ENCODE data around the gene HCN2.
"Not testable (repeated sequence)": the region's sequence is repeated elsewhere in the genome, so short reads cannot be mapped to it uniquely, and the experiment has no call there.

HCN2 gene

DNA sequence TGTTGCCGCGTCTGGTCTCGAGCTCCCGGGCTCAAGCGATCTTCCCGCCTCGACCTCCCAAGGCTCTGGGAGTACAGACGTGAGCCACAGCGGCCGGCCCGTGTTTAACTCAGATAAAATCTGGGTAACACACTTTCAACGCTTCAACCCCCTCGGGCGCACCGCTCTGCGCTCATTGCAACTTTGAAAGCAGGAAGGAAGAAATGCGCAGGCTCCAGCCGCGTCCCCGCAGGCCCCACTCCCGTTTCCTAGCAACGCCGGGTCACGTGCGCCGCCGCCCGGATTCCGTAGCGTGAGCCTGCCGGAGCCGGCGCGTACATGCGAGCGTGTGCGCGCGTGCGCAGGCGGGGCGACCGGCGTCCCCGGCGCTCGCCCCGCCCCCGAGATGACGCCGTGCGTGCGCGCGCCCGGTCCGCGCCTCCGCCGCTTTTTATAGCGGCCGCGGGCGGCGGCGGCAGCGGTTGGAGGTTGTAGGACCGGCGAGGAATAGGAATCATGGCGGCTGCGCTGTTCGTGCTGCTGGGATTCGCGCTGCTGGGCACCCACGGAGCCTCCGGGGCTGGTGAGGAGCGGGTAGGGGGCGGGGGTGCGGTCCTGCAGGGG lies 17.4 kb upstream of the HCN2 start, which contains the start of gene BSG:
Gene BSG, plus strand, starts transcription at position 457 of the 603 bp plus-strand sequence. Its CDS starts 39 bp downstream, at position 496.
- peak; percentile 70 for DNase-seq

DNA sequence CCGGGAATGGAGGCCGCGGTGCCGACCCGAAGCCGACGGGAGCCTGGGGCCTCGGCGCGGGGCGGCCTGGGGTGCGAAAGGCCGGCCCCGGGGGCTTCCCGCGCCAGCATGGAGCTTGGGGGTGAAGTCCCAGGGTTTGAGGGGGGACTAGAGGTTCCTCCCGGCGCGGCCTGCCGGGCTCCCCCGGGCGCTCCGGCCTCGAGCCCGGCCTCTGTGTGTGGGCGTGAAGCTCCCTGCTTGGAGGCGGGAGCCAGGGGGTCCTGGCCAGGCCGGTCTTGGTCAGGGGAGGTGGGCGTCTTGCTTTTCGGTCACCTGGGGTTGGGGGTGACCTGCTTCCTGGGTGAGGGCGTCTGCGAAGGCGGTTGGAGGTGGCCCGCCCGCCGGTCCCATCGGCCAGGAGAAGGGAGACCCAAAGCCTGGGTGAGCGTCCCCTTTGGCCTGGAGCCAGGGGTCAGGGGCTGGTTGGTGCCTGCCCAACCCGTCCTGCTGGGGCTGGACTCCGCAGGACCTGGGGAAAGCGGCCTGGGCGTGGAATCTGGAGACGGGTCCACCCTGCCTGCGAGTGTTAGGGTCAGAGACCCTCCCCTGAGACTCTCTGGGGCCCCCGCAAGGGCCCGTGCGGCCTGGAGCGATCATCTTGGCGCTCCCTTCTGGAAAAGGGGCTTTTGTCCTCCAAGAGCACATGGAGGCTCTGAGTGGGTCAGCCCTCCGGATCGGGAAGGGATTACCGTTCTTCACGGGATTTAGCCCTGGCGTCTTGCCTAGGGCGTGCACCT lies 16.8 kb upstream of the HCN2 start:
- DNase-seq, result no peak

DNA sequence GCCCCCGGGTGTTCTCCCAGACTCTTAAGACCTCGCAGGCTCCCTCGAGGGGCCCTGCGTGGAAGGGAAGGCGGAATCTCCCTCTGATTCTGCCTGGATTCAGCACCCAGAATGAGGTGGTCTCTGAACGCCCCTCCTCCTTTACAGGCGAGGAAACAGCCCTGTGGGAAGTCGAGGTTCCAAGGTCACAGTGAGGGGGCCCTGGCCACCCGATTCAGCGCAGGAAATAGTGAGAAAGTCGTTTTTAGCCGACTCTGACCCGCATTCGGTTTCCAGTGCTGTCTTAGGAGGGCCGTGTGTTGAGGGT lies 16.2 kb upstream of the HCN2 start:
- no peak for DNase-seq

DNA sequence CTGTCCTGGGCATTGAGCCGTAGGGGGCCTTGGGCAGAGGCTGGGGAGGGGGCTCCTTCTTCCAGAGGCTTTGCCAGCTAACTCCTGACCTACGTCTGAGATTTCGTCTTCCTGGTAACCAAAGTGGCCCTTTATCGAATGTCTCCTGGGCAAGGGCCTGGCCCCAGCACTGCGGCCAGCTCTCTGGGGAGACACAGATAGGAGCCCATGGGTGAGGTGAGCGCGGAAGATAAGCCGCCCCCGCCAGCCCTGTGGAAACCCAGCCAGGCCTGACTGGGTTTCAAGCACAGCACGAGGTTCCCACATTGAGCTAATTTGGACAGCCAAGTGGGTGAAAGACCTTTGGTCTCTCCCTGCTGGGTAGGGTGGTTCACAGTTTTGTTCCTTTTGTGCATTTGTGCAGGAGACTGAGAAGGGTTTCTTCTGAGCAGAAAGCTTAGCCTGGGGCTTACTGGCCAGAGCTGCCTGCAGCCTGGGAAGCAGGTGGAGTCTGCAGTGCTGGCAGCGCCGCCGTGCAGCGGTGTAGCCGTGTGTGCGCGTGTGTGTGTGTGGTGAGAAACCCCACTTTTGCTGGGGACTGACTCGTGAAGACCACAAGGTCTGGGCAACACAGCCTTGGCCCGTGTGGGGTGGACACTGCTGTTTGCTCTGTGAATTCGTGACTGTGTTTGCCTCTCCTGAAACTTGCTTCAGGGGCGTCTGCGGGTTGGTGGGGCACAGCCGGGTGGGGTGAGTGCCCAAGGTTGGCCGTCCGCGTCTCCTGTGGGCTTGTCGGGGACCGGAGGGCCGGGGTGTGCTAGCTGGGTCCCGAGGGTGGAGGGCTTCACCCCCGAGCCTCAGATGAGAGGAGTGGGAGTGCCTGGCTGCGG lies 14.8 kb upstream of the HCN2 start:
- DNase-seq, result no peak

DNA sequence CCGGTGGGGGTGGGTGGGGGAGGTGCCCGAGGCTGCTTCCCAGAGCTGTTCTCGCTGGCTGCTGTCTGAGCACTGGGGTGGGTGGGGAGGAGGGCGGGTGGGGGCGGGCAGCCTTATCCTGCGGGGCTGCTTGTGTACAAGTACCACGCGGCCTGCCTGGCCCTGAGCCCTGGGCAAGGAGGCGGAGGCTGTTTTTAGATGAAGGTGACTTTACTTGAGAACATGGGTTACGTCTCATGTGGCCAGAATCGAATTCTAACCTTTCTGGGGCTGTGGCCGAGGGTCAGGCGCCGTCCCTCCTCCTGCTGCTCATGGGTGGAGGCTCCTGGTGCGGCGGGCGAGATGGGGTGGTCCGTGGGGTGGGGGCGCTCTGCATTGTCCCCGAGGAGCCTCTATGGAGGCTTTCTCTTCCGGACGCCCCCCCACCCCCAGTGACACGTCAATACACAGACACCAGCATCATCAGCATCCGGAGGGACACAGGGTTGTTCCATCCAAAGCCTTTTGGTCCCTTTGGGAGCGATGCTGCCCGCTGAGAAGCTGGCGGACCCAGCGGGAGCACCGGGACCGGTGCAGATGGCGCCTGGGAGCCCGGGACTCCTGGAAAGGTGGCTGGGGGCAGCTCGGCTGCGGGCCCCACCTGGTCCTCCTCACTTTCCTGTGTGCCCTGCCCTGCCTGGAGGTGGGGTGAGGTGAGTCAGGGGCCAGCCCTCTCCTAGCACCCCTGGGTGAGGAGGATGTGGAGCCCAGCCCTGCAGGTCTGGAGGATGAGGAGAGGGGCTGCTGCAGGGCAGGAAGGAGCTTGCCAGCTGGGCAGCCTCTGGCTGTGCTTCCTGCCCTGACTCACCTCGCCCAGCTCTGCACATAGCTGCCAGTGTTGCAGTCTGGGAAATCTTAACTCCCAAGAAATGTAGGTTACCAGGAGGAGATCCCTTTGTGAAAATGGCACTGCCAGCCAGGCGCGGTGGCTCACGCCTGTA lies 13.9 kb upstream of the HCN2 start:
- no peak for DNase-seq

DNA sequence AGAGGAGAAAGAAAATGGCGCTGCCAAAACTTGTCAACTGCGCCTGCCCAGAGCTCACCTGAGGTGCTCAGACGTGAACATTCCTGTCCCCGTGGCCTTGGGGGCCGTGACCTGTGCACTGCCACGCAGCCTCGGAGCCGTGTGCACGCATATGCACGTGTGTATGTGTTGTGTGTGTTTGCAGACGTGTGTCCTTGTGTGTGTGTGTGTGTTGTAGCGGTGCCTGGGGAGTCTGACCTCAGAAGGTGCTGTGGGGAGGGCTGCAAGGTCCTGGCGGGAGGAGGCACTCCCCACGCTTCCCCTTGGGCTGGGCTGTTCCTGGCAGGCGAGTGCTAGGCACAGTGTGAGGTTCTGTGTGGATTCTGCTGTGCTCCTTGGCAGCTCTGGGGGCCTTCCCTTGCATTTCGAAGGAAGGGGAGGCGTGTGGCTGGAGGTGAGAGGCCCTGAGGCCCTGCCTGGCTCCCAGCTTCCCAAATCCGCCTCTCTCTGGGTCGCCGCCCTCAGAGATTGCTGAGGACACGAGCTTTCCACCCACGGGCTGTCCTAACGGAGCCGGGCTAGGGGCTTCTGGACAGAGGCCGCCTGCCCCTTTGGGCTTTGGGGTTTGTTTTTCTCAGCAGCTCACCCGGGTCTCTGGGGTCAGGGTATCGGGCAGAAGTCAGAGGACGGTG lies 12.8 kb upstream of the HCN2 start:
- DNase-seq, result no peak

DNA sequence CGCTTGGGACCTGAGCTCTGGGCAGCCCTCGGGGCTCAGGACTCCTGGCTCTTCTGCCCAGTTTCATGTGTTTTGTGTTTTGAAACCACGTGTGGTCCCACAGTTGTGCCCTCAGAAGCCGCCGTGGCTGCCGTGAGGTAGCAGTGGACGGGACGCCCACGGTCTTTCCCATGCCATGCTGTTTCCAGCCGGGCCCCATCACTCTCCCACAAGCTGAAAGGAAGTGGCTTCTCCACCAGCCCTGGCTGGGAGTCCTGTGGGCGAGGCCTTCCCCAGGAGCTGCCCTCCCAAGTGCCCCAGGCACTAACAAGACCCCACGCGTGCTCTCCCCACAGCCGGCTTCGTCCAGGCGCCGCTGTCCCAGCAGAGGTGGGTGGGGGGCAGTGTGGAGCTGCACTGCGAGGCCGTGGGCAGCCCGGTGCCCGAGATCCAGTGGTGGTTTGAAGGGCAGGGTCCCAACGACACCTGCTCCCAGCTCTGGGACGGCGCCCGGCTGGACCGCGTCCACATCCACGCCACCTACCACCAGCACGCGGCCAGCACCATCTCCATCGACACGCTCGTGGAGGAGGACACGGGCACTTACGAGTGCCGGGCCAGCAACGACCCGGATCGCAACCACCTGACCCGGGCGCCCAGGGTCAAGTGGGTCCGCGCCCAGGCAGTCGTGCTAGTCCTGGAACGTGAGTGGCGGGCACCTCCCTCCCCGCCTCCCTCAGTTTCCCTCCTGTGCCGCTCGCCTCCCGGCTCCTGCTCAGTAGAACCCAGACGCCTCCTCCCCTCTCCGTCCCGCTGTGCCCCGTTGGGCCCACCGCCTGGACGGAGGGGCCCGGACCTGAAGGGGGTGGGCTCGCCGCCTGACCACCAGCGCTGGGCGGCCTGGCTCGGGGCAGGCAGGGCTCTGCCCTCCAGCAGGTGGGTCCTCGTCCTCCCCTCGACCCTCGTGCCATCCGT lies 12.0 kb upstream of the HCN2 start:
- DNase-seq, result no peak

DNA sequence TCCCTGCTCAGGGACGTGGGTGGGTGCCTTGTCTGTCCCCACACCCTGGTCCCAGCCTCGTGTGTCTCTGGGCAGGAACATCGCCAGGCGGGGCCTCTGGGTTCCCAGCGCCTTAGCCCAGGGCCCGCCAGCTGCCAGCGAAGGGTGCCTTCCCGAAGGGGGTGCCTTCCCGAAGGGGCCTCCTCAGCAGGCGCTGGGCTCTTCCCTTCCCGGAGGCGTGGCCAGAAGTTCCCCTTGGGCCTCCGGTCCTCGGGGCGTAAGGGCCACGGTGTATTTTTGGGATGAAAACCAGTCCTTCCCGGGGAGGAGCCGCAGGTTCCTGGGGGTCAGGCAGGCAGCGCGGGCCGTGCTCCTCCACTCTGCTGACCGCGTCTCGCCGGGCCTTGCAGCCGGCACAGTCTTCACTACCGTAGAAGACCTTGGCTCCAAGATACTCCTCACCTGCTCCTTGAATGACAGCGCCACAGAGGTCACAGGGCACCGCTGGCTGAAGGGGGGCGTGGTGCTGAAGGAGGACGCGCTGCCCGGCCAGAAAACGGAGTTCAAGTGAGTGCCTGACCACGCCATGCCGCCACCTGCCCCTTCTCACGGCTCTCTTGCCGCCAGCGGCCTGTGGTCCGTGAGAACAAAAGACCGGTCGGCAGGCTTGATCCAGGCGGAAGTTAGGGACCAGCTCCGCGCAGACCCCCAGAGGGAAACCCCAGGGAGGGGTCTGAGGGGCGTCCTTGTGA lies 10.4 kb upstream of the HCN2 start:
- no peak for DNase-seq

DNA sequence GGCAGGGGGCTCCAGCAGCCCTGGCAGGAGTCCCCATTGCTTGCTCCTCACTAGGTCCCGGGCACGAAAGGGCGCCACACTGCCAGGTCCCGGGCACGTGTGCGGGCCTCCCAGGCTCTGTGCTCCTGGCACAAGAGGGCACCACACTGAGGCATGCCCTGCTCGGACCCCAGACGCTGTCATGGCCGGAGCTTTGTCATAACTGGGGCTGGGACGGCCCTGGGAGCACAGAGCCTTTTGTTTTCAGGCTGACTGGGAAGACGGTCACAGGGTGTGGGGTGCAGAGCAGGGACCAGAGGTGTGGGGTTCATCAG lies 9.9 kb upstream of the HCN2 start:
- DNase-seq, result no peak

DNA sequence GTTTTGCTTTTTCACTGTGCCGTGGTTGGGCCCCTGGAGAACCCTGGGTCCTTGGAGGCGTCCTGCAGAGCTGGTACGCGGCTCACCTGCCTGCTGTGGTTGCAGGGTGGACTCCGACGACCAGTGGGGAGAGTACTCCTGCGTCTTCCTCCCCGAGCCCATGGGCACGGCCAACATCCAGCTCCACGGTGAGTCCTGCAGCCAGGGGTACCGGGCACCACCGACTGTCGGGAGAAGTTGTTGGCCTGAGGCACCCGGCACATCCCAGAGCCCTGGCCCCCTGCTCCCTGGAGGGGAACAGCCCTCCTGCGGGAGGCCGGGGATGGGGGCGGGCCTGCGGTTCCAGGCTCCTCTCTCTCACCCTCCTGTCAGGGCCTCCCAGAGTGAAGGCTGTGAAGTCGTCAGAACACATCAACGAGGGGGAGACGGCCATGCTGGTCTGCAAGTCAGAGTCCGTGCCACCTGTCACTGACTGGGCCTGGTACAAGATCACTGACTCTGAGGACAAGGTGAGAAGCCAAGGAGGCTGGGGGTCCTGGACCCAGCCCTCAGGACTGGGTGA lies 9.3 kb upstream of the HCN2 start:
- DNase-seq, result no peak

DNA sequence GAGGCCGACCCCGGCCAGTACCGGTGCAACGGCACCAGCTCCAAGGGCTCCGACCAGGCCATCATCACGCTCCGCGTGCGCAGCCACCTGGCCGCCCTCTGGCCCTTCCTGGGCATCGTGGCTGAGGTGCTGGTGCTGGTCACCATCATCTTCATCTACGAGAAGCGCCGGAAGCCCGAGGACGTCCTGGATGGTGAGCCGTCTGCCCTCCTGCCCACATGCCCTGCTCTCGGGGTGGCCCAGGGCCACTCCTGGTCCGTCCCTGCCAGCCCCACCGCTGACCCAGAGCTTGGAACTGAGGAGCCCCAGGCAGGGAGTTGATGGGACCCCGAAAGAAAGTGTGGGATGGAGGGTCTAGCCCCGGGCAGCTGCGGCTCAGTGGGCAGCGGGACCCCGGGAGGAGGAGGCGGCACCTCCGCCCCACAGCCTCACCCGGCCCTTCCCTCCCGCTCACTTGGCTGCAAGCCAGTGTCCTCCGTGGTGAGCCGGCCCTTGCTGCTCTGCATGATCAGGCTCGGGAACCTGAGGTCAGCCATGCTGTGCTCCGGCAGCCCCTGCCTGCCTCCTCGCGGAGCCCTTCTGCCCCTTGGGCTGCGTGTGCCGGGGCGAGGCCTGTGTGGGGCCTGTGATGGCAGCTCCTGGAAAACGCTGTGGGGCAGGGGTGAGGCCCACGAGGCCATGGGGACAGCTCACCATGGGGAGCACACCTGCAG lies 8.1 kb upstream of the HCN2 start:
- no peak for DNase-seq

DNA sequence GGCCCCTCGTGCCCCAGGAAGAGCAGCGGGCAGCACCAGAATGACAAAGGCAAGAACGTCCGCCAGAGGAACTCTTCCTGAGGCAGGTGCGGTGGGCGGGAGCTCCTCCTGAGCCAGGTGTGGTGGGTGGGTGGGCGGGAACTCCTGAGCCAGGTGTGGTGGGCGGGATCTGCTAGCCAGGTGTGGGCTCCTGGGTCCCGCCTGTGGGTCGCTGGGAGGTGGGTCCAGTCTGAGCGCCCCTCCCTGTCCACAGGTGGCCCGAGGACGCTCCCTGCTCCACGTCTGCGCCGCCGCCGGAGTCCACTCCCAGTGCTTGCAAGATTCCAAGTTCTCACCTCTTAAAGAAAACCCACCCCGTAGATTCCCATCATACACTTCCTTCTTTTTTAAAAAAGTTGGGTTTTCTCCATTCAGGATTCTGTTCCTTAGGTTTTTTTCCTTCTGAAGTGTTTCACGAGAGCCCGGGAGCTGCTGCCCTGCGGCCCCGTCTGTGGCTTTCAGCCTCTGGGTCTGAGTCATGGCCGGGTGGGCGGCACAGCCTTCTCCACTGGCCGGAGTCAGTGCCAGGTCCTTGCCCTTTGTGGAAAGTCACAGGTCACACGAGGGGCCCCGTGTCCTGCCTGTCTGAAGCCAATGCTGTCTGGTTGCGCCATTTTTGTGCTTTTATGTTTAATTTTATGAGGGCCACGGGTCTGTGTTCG lies 7.0 kb upstream of the HCN2 start:
- no peak for DNase-seq

DNA sequence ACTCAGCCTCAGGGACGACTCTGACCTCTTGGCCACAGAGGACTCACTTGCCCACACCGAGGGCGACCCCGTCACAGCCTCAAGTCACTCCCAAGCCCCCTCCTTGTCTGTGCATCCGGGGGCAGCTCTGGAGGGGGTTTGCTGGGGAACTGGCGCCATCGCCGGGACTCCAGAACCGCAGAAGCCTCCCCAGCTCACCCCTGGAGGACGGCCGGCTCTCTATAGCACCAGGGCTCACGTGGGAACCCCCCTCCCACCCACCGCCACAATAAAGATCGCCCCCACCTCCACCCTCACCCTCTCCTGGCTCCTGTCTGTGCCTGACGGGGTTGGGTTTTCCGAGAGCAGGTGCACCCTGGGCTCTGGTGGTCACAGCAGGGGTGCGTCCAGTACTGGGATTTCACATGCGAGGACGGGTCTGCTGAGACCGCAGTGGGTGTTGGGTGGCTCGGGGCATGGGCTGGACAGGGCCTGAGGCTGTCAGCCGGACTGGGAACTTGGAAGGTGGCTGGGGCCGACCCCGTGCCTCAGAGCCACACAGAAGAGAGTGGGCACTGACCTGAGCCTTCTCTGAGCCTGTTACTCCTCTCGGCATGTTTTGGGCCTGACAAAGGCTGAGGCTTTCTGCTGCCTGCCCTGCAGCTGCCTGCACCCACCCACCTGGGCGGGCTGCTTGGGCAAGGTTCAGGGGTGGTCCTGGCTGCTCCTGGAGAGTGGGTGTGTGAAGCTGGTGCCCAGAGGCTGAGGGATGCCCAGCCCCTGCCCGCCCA lies 6.3 kb upstream of the HCN2 start:
- no peak for DNase-seq

DNA sequence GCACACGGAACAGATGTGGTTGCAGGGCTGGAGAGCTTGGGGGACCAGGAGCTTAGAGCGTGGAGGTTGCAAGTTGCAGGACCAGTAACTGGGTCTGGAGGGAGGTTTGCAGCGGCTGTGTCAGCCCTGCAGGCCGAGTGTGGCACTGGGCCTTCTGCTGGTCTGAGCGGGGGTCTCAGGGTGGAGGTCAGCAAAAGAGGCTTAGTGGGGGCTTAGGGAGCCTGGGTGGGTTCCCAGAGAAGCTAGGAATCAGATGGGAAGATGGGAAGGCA lies 5.8 kb upstream of the HCN2 start:
- no peak for DNase-seq

DNA sequence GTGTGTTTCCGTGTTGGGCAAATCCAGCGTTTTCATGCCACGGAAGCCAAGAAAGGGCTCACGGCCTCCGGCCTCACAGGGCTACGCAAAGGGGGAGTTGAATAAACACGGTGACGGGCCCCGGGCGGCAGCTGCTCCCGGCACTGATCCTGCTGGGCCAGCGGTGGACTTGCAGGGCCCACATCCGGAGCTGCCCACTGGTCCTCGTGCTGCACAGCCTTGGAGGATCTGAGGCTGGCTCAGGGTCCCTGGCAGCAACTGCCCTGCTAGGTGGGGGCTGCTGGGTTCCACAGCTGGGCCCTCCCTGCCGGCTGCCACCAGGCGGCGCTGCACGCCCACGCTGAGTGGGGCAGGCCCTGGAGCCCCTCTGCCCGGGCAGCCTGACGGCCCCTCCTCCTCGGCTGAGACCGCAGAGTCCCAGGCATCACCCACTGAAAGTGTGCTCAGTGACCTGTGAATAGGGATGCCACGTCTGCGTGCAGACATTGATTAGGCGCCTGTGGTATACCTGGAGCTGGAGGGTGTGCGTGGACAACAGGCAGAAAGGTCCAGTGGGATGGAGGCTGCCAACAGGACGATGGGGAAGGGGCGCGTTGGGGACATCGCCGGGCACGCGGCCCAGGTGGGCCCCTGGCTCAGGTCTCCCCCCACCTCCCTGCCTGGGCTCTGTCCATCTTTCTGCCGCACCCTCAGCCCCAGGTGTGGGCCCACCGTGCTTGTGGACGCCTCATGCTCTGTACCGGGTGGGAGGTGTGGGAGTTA lies 5.3 kb upstream of the HCN2 start:
- peak; percentile 31 for DNase-seq

DNA sequence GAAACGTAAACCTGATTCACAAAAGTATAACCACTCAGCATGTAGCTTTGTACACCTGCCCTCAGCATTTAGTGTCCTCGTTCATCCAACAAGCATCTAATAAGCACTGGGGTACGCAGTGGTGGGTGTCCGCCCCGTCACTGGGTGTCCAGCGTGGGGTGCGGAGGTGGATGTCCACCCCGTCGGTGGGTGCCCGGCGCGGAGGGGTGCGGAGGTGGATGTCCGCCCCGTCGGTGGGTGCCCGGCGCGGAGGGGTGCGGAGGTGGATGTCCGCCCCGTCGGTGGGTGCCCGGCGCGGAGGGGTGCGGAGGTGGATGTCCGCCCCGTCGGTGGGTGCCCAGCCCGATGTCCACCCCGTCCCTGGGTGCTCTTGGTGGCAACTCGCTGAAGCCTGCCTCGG lies 4.5 kb upstream of the HCN2 start:
- DNase-seq, result not testable (repeated sequence)

DNA sequence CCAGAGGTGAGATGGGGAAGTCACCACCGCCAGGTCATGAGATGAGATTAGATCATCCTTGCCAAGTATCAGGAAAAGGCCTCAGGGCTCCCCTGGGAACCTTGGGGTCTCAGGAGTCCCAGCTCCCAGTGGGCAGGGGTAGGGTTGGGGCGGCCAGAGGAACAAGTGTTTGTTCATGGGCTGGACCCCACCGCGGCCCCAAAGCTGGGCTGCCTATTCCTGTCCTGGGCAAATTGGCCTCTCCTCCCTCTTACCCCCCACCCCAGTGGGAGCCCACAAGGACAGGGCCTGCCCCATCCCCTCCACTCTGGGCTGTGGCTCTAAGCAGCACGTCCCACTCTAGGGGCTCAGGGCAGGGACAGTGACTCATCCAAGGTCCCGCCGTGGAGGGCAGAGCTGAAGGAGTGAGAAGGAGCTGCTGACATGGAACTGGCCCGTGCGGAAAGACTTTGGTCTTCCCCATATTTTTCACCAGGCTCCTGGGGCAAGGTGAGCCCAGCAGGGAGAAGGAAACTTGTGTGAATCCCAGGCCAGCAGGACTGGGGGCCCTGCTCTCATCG lies 4.0 kb upstream of the HCN2 start:
- DNase-seq, result no peak

All from NCI-H1694 (cell line).